22Rv1 (cell line): ENCODE results near the gene NFATC4.

ENCODE experiments used
- CTCF ChIP-seq: fragments of 450-650 bp; IDR thresholded peaks from 2 replicates; pipeline ENCODE4 v1.5.1; 2017; ENCODE audit warnings: mild to moderate bottlenecking
- ZFX ChIP-seq: fragments of 450-650 bp; IDR thresholded peaks from 2 replicates; pipeline ENCODE4 v1.6.1; 2017; ENCODE audit warnings: antibody characterized with exemption, borderline replicate concordance

- TF ChIP-seq CTCF (no peak), ZFX (no peak)
Measured at GRCh38 chr14:24353559-24354481, 14.2 kb upstream of the NFATC4 start.
